ENCODE data around the gene SCNN1A.

DNA sequence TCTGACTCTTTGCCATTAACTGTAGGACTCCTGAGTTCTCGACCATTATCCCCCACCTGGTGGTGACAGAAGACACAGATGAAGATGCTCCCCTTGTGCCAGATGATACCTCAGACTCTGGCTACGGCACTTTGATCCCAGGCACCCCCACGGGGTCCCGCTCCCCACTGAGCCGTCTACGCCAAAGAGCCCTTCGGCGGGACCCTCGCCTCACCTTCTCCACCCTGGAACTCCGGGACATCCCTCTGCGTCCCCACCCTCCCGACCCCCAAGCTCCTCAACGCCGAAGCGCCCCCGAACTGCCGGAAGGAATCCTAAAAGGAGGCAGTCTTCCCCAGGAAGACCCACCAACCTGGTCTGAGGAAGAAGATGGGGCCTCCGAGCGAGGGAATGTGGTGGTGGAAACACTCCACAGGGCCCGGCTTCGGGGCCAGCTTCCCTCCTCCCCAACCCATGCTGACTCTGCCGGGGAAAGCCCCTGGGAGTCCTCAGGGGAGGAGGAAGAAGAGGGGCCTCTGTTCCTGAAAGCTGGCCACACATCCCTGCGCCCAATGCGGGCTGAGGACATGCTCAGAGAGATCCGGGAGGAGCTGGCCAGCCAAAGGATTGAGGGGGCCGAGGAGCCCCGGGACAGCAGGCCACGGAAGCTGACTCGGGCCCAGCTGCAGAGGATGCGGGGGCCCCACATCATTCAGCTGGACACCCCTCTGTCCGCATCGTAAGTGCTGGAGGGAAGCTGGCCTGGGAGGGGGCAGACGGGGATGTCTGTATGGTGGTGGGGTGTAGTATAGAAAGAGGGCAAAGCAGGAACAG is 47.9 kb downstream of the SCNN1A start:
- TF ChIP-seq GATA3 (IDR thresholded peaks at IDR 0.05; ENCODE audit: low read depth, low read length) (no peak), GATA2 (IDR thresholded peaks at IDR 0.05; ENCODE audit: low read depth, low read length) (no peak)

Measured in SH-SY5Y (cell line).